ENCODE results near the gene GALNT18. TPM values are rescaled to one million over a fixed set of nuclear protein-coding genes. Genes with fewer than 3 reads are reported as not detected.

The GALNT18 gene
- polyA plus RNA-seq, 4 donors = 22.2 to 35.0 (median 29.4) TPM

GRCh38 chr11:11444027-11444803, 177.6 kb downstream of the GALNT18 start:
- no peak for DNase-seq (ENCODE audit: low read depth in 4 of 4, low spot score in 2 of 4)

GRCh38 chr11:11442791-11443190, 179.0 kb downstream of the GALNT18 start:
- no peak for DNase-seq (ENCODE audit: low read depth in 4 of 4, low spot score in 2 of 4)

GRCh38 chr11:11441516-11441915, 180.3 kb downstream of the GALNT18 start:
- no peak for DNase-seq (ENCODE audit: low read depth in 4 of 4, low spot score in 2 of 4)

GRCh38 chr11:11441091-11441490, 180.7 kb downstream of the GALNT18 start:
- no peak for DNase-seq (ENCODE audit: low read depth in 4 of 4, low spot score in 2 of 4)

GRCh38 chr11:11440144-11440543, 181.7 kb downstream of the GALNT18 start:
- no peak for DNase-seq (ENCODE audit: low read depth in 4 of 4, low spot score in 2 of 4)

- DNase-seq (ENCODE audit: low read depth in 4 of 4, low spot score in 2 of 4) = no peak
Observed at GRCh38 chr11:11439591-11439990, 182.2 kb downstream of the GALNT18 start.

GRCh38 chr11:11436715-11437313, 185.0 kb downstream of the GALNT18 start:
- DNase-seq (ENCODE audit: low read depth in 4 of 4, low spot score in 2 of 4) = no peak

- no peak for DNase-seq (ENCODE audit: low read depth in 4 of 4, low spot score in 2 of 4)
Observed at GRCh38 chr11:11435635-11436034, 186.2 kb downstream of the GALNT18 start.

- no peak for DNase-seq (ENCODE audit: low read depth in 4 of 4, low spot score in 2 of 4)
Observed at GRCh38 chr11:11433960-11434359, 187.8 kb downstream of the GALNT18 start.

GRCh38 chr11:11432621-11433319, 189.0 kb downstream of the GALNT18 start:
- no peak for DNase-seq (ENCODE audit: low read depth in 4 of 4, low spot score in 2 of 4)

- no peak for DNase-seq (ENCODE audit: low read depth in 4 of 4, low spot score in 2 of 4)
Observed at GRCh38 chr11:11430431-11430830, 191.4 kb downstream of the GALNT18 start.

GRCh38 chr11:11428714-11429113, 193.1 kb downstream of the GALNT18 start:
- no peak for DNase-seq (ENCODE audit: low read depth in 4 of 4, low spot score in 2 of 4)

GRCh38 chr11:11427542-11427941, 194.3 kb downstream of the GALNT18 start:
- no peak for DNase-seq (ENCODE audit: low read depth in 4 of 4, low spot score in 2 of 4)

GRCh38 chr11:11427140-11427539, 194.7 kb downstream of the GALNT18 start:
- DNase-seq (ENCODE audit: low read depth in 4 of 4, low spot score in 2 of 4) = no peak

- no peak for DNase-seq (ENCODE audit: low read depth in 4 of 4, low spot score in 2 of 4)
Observed at GRCh38 chr11:11426226-11426952, 195.4 kb downstream of the GALNT18 start.

GRCh38 chr11:11425806-11426205, 196.0 kb downstream of the GALNT18 start:
- no peak for DNase-seq (ENCODE audit: low read depth in 4 of 4, low spot score in 2 of 4)

GRCh38 chr11:11424688-11425087, 197.1 kb downstream of the GALNT18 start:
- DNase-seq (ENCODE audit: low read depth in 4 of 4, low spot score in 2 of 4) = no peak

GRCh38 chr11:11422411-11423128, 199.2 kb downstream of the GALNT18 start:
- peak in 1 of 4 donors; percentile 34 for DNase-seq (ENCODE audit: low read depth in 4 of 4, low spot score in 2 of 4)

GRCh38 chr11:11421509-11421908, 200.3 kb downstream of the GALNT18 start:
- no peak for DNase-seq (ENCODE audit: low read depth in 4 of 4, low spot score in 2 of 4)

GRCh38 chr11:11420899-11421285, 200.9 kb downstream of the GALNT18 start:
- no peak for DNase-seq (ENCODE audit: low read depth in 4 of 4, low spot score in 2 of 4)

Measured in left renal cortex interstitium (tissue), 4 donors.